HL-60/S4 treated with retinoic acid at 250 ng/mL for 4 days and 3 days (cell line): ENCODE measurements around the gene SLC44A1.
"Not testable (repeated sequence)": the region's sequence is repeated elsewhere in the genome, so short reads cannot be mapped to it uniquely, and the experiment has no call there.

Experiments
- in situ Hi-C: fragments of 300-500 bp; cut with MboI; formaldehyde crosslinking; loops from 2 replicates; pipeline ENCODE4 v1.7.0; 2022; ENCODE audit warnings: low sequenced_read_pairs

The SLC44A1 gene

GRCh38 chr9:105242062-105242461 is 2.4 kb upstream of the SLC44A1 start:
- in situ Hi-C loops, result no loop called here

GRCh38 chr9:105242557-105242956 is 1.9 kb upstream of the SLC44A1 start:
- in situ Hi-C loops, result no loop called here

GRCh38 chr9:105243015-105243686 is 1.3 kb upstream of the SLC44A1 start:
- in situ Hi-C loops, result no loop called here

DNA sequence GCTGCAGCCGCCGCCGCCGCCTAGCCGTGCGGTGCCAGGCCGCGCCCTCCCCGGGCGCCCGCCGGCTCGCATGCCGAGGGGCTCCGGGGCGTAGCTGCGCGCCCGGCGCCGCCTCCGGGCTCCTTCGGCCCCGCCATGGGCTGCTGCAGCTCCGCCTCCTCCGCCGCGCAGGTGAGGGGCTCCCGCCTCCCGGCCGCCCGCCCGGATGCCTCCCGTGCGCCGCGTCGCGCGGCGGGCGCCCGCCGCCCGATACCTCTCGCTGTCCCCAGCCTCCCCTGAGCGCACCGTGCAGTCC is 230 bp downstream of the SLC44A1 start:
- in situ Hi-C loops, result no loop called here

GRCh38 chr9:105245029-105245890 is 809 bp downstream of the SLC44A1 start:
- in situ Hi-C loops, result no loop called here

DNA sequence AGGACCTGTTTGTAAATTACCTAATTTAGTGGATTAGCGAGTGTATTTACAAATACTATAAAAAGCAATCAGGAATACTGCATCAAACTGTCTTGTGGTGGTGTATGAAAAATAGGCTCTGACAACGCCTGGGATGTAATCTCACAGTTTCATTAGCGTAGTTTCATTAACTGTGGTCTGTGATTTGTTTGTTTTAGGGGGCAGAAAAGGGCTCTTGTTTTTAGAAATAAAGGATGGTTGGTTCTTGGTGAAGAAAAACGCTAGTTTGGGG is 1.4 kb downstream of the SLC44A1 start:
- in situ Hi-C loops, result no loop called here

- in situ Hi-C loops, result no loop called here
These were observed 2.3 kb downstream of the SLC44A1 start for GRCh38 chr9:105246656-105247173.

GRCh38 chr9:105248691-105249090 is 4.2 kb downstream of the SLC44A1 start:
- in situ Hi-C loops, result no loop called here

DNA sequence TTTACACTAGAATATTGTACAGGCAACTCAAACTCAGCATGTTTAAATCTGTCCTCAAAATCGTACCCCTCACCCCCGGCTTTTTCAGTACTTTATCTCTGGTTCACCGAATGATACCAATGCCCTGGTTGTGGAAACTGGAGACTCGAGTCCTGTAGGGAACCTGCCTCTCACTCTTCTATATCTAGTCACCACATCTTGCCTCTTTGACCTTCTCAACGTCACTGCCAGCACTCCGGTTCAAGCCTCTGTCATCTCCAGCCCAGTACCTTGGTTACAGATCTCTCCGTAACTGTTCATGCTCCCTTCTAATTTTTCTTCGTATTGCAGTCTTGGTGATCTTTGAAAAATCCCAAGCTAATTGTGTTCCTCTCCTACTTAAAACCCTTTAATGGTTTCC is 6.7 kb downstream of the SLC44A1 start:
- in situ Hi-C loops, result no loop called here

DNA sequence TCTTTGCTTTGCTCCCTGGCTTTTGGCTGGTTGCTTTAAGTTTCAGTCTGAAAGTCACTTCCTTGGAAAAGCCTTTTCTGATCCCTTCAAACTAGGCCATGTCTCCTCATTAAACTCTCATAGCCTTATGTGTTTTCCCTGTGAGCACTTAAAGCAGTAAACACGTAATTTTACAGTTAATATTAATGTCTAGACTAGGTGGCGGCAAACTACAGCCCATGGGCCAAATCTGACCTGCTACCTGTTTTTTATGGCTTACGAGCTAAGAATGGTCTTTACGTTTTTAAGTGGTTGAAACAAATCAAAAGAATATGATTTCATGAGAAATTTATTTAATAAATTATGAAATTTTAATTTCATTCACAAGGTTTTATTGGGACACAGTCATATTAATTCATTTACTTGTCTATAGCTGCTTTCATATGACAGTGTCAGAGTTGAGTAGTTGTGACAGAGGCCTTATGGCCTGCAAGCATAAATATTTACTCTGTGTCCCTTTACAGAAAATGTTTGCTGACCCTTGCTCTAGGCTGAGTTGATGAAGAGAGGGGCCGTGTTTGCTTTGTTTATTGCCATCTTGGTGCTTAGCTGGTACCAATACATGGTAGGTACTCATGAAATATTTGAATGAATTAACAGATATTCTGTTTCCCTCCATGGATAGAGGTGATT is 7.4 kb downstream of the SLC44A1 start:
- in situ Hi-C loops, result no loop called here

- in situ Hi-C loops, result no loop called here
These were observed 7.9 kb downstream of the SLC44A1 start for GRCh38 chr9:105252405-105252756.

DNA sequence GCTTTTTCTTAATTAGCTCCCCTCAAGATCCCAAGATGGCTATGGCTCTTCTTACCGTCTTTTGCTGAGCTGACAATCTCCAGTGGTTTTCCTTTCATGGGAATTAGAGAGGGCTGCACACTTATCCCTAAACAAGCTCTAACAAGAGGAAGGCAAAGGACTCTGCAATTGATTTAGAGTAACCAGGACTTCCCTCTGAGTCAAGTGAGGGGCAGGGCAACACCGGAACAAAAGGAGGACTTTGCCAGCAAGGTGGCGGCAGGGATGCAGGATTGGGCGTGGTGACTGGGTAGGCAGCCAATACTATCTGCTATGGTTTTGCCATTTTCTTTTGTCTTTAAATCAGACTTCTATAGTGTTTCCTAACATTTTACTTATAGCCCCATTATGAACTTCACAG is 9.8 kb downstream of the SLC44A1 start:
- in situ Hi-C loops, result no loop called here

GRCh38 chr9:105255421-105255820 is 11.0 kb downstream of the SLC44A1 start:
- in situ Hi-C loops, result no loop called here

- in situ Hi-C loops, result not testable (repeated sequence)
These were observed 12.1 kb downstream of the SLC44A1 start for GRCh38 chr9:105256569-105256968.

- in situ Hi-C loops, result no loop called here
These were observed 13.4 kb downstream of the SLC44A1 start for GRCh38 chr9:105257809-105258208.

DNA sequence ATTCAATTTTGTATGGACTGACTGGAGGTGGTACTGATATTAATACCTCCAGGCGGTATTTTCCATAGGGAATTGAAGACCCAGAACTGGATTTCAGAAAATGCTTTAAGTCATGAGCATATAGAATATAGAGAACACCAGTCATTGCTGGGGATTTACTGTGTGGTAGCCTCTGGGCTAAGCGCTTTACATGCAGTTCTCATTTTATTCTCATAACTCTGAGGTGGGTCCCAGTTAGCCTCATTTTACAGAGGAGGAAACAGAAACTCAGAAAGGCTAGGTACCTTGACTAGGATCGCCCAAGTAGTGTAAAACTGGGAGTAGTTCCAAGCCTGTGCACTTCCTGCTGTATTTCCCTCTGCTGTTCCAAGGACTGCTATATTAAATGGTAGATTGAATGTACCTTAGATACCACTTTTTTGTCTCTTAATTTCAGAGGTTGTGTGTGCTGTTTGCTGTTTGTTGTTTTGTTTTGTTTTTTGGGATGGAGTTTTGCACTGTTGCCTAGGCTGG is 13.8 kb downstream of the SLC44A1 start:
- in situ Hi-C loops, result no loop called here

- in situ Hi-C loops, result no loop called here
These were observed 14.8 kb downstream of the SLC44A1 start for GRCh38 chr9:105259274-105259673.

- in situ Hi-C loops, result no loop called here
These were observed 15.5 kb downstream of the SLC44A1 start for GRCh38 chr9:105259731-105260612.

DNA sequence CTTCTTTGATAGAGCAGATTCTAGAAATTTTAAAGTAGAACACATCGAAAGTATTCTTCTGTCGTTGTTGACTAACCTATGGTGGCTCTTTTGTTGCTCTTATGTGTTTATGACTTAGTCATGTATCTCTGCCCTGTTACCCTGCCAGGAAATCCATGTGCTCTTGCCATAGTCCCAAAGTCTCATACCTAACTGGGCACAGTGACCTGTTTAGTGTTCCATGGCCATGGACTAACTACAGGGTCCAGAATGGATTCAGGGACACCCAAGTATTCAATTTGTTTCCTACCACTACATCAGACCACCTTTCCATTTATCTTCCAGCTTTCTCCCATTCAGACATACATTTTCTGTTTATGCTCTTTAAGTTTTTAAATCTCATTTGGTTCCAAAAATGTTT is 18.0 kb downstream of the SLC44A1 start:
- in situ Hi-C loops, result no loop called here

- in situ Hi-C loops, result no loop called here
These were observed 19.9 kb downstream of the SLC44A1 start for GRCh38 chr9:105264380-105264779.

GRCh38 chr9:105268254-105268653 is 23.8 kb downstream of the SLC44A1 start:
- in situ Hi-C loops, result not testable (repeated sequence)
